Keratinocyte (primary cell): ENCODE measurements around the gene LRRC4.

Experiments used
- EZH2 ChIP-seq: IDR thresholded peaks from one replicate; pipeline ENCODE4 v1.6.1; 2012; ENCODE audit warnings: inconsistent platforms, mild to moderate bottlenecking, low read length, moderate library complexity
- TF ChIP-seq, protein P1 (sequence below), 3 experiments: IDR thresholded peaks in 1 of 3; conservative IDR thresholded peaks in 1 of 3; optimal IDR thresholded peaks in 1 of 3; 2 replicates in 2 of 3; 3 replicates in 1 of 3; pipeline versions ENCODE3 to v1.5.1; 2011; ENCODE audit warnings: low read length in 3 of 3, mild to moderate bottlenecking in 3 of 3, moderate library complexity in 2 of 3, control low read depth in 1 of 3, inconsistent platforms in 1 of 3; ENCODE audit not compliant: insufficient read depth in 2 of 3; ENCODE audit errors: extremely low read depth in 1 of 3

DNA sequence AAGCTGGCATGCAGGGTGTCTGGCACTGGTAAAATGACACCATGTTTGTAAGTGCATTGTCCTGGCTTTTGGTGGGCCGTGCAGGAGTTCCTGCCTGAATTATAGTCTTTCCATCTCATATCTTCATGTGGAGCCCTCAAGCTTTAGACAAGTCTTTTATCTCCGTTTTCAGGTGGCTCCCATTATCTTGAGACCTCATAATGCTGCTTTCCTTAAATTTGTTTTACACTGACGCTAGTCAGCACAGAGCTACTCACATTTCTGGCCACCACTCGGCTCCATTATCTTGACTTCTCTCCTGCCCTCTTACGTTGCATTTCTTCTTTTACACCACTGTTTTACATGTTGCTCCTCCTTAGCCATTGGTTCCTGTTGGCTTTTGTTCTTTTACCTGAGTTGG is 37.2 kb downstream of the LRRC4 start:
- no peak for TF ChIP-seq EZH2
- TF ChIP-seq, protein P1, sequence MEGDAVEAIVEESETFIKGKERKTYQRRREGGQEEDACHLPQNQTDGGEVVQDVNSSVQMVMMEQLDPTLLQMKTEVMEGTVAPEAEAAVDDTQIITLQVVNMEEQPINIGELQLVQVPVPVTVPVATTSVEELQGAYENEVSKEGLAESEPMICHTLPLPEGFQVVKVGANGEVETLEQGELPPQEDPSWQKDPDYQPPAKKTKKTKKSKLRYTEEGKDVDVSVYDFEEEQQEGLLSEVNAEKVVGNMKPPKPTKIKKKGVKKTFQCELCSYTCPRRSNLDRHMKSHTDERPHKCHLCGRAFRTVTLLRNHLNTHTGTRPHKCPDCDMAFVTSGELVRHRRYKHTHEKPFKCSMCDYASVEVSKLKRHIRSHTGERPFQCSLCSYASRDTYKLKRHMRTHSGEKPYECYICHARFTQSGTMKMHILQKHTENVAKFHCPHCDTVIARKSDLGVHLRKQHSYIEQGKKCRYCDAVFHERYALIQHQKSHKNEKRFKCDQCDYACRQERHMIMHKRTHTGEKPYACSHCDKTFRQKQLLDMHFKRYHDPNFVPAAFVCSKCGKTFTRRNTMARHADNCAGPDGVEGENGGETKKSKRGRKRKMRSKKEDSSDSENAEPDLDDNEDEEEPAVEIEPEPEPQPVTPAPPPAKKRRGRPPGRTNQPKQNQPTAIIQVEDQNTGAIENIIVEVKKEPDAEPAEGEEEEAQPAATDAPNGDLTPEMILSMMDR (optimal IDR thresholded peaks at IDR 0.05 in 1 of 3, IDR thresholded peaks at IDR 0.05 in 1 of 3, conservative IDR thresholded peaks at IDR 0.05 in 1 of 3; ENCODE audit: extremely low read depth in 1 of 3, insufficient read depth in 2 of 3, low read length in 3 of 3), result no peak
